GM21526 (cell line): ENCODE data around the gene TNFSF12.

Experiments
- ATAC-seq: cut with Tn5 transposase; IDR thresholded peaks from one replicate; pipeline ENCODE4 v1.9.1; 2021; ENCODE audit warnings: moderate library complexity; ENCODE audit not compliant: unreplicated experiment, low FRiP score

Gene TNFSF12

DNA sequence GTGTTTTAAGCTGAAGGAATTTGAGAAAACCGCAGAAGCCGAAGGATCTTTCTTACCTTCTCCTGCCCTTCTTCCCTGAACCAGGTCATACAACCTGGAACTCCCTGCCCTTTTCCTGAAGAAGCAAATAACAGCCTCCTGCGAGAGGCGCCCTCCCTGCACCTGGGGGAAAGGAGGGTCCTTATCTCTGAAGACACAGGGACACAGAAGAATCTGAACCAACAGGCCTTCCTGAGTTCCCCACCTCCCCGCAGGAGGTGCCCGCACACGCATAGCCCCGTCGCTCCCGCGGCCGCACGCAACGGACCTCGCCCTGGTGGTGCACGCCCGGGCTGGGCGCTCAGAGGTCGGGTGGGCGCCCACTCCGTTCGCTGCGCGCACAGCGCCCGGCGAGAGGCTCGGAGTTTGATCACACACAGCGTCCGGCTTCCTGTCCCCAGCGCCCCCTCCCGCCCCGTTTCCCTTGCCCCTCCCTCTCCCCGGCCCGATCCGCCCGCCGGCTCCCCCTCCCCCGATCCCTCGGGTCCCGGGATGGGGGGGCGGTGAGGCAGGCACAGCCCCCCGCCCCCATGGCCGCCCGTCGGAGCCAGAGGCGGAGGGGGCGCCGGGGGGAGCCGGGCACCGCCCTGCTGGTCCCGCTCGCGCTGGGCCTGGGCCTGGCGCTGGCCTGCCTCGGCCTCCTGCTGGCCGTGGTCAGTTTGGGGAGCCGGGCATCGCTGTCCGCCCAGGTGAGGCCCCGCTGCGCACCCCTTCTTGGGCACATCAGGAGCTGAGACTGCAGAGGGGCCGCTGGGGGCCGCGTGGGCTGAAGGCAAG, at the start of gene TNFSF12:
TSS of gene TNFSF12 (plus strand) at position 474 of the 816 bp plus-strand sequence. CDS start at position 570, 96 bp downstream.
- ATAC-seq: no peak

- ATAC-seq: no peak
Measured at GRCh38 chr17:7499161-7499560, 49.7 kb upstream of the TNFSF12 start.

DNA sequence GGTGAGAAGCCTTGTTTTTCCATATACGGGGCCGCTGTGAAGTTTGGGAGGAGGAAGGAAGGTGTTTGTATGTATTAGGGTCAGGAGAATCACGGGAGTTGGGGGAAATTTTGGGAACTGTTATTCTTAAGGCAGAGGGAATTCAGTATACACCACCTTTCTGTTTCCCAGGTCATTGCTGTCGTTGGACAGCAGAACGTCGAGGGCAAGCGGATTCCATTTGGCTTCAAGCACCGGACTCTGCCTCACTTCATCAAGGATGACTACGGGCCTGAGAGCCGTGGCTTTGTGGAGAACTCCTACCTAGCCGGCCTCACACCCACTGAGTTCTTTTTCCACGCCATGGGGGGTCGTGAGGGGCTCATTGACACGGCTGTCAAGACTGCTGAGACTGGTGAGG, 47.1 kb upstream of the TNFSF12 start:
- no peak for ATAC-seq

GRCh38 chr17:7502171-7502847, 46.5 kb upstream of the TNFSF12 start:
- ATAC-seq: no peak

- no peak for ATAC-seq
Measured at GRCh38 chr17:7502987-7503386, 45.9 kb upstream of the TNFSF12 start.

- ATAC-seq: no peak
Measured at GRCh38 chr17:7503521-7503920, 45.3 kb upstream of the TNFSF12 start.

GRCh38 chr17:7508145-7508544, 40.7 kb upstream of the TNFSF12 start:
- ATAC-seq: no peak

DNA sequence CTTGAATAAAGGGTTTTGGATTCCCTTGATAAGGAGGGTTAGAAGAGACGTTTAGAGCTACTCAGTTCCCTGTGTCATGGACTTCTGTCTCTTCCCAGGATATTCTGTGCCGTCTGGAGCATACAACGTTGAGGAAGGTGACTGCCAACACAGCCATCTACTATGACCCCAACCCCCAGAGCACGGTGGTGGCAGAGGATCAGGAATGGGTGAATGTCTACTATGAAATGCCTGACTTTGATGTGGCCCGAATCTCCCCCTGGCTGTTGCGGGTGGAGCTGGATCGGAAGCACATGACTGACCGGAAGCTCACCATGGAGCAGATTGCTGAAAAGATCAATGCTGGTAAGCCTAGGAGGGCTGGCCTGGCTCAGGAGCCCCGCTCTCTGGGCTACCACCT, 40.0 kb upstream of the TNFSF12 start:
- no peak for ATAC-seq

DNA sequence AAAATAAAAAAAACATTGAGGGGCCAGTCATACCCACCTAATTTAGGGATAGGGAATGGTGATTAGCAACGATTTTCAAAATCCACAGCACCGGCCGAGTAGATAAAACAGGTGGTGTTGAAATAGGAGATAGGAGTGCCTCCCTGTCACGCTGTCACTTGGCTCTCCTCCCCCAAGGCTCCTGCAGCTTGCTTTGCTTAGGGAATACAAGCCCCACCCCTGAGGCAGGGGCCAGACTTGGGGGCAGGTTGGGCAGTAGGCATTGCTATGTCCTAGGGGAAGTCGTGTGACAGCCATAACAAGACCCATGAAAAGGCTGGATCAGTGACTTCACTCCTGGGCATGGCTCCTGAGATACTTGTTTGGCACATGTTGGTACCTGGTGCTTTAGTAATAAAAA, 38.9 kb upstream of the TNFSF12 start:
- ATAC-seq: no peak

- ATAC-seq: no peak
Measured at GRCh38 chr17:7511108-7511507, 37.8 kb upstream of the TNFSF12 start.

DNA sequence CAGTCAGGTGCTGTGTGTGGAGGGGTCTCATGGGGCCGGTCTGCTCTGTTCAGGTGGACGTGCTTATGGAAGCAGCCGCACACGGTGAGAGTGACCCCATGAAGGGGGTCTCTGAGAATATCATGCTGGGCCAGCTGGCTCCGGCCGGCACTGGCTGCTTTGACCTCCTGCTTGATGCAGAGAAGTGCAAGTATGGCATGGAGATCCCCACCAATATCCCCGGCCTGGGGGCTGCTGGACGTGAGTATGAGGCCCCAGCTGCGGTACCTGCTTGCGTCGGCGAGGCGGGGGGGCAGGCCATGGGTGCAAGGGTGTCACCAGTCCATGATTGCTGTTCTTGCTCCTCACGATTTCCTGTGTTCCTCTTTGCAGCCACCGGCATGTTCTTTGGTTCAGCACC, 36.8 kb upstream of the TNFSF12 start:
- ATAC-seq: no peak

- ATAC-seq: no peak
Measured at GRCh38 chr17:7512824-7513540, 35.9 kb upstream of the TNFSF12 start.

GRCh38 chr17:7513850-7514419, 34.9 kb upstream of the TNFSF12 start:
- no peak for ATAC-seq

GRCh38 chr17:7515911-7516610, 32.8 kb upstream of the TNFSF12 start:
- no peak for ATAC-seq

DNA sequence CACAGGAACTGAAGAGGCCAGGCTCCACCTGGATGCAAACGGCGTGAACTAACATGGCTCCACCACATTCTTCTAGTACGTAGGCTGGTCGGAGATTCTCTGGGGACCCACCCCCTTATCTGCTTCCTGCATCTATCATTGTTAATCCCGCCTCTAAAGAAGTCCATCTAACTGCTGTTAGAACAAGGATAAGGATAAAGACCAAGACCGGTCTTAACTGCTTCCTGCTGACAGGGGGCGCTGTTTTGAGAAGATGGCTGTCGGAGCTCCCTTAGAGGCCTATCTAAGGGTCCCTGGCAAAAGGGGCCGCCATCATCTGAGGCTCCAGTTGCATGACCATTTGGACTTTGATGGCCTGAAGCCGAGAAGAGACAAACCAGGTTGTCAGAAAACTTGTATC, 25.8 kb upstream of the TNFSF12 start:
- no peak for ATAC-seq

- ATAC-seq: no peak
Measured at GRCh38 chr17:7528842-7529241, 20.0 kb upstream of the TNFSF12 start.

GRCh38 chr17:7530023-7530900, 18.6 kb upstream of the TNFSF12 start:
- ATAC-seq: no peak

DNA sequence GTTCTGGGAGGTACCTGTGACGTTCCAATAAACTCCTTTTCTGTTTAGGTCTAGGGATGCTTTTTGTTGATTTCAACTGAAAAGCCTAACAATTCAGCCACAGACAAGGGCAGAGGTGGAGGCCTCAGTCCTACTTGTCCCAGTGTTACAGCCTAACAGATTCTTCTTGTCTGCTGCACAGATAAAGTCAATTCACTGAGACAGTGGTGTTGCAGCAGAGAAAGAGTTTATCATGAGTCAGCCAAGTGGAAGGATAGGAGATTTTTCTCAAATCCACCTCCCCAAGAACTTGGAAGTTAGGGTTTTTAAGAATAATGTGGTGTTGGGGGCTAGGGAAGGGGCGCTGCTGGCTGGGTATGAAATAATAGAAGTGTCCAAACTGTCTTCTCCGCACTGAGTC, 10.8 kb upstream of the TNFSF12 start:
- ATAC-seq: no peak

- ATAC-seq: no peak
Measured at GRCh38 chr17:7538891-7539545, 9.8 kb upstream of the TNFSF12 start.
